ENCODE results near the gene MGA. TPM values are rescaled to one million over a fixed set of nuclear protein-coding genes. Genes with fewer than 3 reads are reported as not detected.

MGA gene
- polyA plus RNA-seq, 3 donors, result 2.7 to 6.9 (median 4.2) TPM

DNA sequence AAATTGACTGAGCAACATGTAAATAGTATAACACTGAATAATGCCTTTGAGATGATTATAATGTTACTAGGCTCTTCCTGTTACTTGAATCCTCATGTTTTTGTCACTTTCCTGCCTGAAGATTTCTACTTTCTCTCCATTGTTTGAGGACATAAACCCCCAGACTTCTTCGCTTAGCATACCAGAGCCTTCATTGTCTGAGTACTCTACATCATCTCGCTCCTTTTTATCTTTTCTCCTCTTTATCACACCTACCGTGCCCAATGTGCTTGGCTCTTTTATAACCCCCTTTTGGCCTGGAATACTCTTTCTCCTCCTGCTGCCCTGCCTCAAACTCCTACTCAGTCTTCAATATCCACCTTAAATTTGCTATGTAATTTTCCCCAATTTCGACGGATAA lies 30.3 kb upstream of the MGA start:
- Histone ChIP-seq H3K9me3 (replicated peaks in 1 of 2; ENCODE audit: control insufficient read depth in 1 of 2, insufficient read depth in 1 of 2, low read length in 2 of 2) (no peaks in the 10 kb centered on the region), H3K4me2 (replicated peaks; ENCODE audit: extremely low read depth, low read length, poor library complexity, severe bottlenecking) (no peak overlapping the region), H3K4me1 (ENCODE audit: control insufficient read depth in 1 of 2, insufficient read depth in 2 of 2, low read length in 2 of 2) (peaks cover 17 to 22% of the 10 kb centered on the region in 2 donors), H3K36me3 (replicated peaks in 1 of 2; ENCODE audit: control insufficient read depth in 1 of 2, insufficient read depth in 2 of 2, low read length in 2 of 2) (no peaks in the 10 kb centered on the region), H4K20me1 (ENCODE audit: insufficient read depth, low read length) (no peaks in the 10 kb centered on the region), H3K27me3 (ENCODE audit: control insufficient read depth in 2 of 2, insufficient read depth in 2 of 2, low read length in 2 of 2) (no peaks in the 10 kb centered on the region), H2AFZ (ENCODE audit: insufficient read depth, low read depth, low read length, poor library complexity, severe bottlenecking) (no peak overlapping the region), H3K9ac (ENCODE audit: insufficient read depth, low read length, poor library complexity, severe bottlenecking) (no peak overlapping the region), H3K79me2 (ENCODE audit: insufficient read depth, low read length) (peaks cover 9% of the 10 kb centered on the region), H3K4me3 (replicated peaks in 1 of 3; ENCODE audit: low read depth in 2 of 3, low read length in 3 of 3) (no peak overlapping the region), H3K27ac (ENCODE audit: low read depth in 1 of 2, low read length in 2 of 2) (no peak overlapping the region)
- TF ChIP-seq, protein P1, sequence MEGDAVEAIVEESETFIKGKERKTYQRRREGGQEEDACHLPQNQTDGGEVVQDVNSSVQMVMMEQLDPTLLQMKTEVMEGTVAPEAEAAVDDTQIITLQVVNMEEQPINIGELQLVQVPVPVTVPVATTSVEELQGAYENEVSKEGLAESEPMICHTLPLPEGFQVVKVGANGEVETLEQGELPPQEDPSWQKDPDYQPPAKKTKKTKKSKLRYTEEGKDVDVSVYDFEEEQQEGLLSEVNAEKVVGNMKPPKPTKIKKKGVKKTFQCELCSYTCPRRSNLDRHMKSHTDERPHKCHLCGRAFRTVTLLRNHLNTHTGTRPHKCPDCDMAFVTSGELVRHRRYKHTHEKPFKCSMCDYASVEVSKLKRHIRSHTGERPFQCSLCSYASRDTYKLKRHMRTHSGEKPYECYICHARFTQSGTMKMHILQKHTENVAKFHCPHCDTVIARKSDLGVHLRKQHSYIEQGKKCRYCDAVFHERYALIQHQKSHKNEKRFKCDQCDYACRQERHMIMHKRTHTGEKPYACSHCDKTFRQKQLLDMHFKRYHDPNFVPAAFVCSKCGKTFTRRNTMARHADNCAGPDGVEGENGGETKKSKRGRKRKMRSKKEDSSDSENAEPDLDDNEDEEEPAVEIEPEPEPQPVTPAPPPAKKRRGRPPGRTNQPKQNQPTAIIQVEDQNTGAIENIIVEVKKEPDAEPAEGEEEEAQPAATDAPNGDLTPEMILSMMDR (IDR thresholded peaks at IDR 0.05), result no peak
- no peak for DNase-seq
- peaks cover 0 to 3% of the 10 kb centered on the region in 2 donors for H3K36me3 Mint-ChIP-seq
- H3K27me3 Mint-ChIP-seq (ENCODE audit: low read depth in 3 of 3), result no peaks in the 10 kb centered on the region
- intact Hi-C loops (cut with micrococcal nuclease), result no loop called here
- peaks cover 23% of the 10 kb centered on the region for H3K4me1 Mint-ChIP-seq
- WGBS (ENCODE audit: insufficient coverage), result 96% methylated on average over 5 of the region's 5 CpGs
- H3K27ac Mint-ChIP-seq, result no peak overlapping the region
- H3K9me3 Mint-ChIP-seq, result no peaks in the 10 kb centered on the region
- no peak overlapping the region for H3K4me3 Mint-ChIP-seq

DNA sequence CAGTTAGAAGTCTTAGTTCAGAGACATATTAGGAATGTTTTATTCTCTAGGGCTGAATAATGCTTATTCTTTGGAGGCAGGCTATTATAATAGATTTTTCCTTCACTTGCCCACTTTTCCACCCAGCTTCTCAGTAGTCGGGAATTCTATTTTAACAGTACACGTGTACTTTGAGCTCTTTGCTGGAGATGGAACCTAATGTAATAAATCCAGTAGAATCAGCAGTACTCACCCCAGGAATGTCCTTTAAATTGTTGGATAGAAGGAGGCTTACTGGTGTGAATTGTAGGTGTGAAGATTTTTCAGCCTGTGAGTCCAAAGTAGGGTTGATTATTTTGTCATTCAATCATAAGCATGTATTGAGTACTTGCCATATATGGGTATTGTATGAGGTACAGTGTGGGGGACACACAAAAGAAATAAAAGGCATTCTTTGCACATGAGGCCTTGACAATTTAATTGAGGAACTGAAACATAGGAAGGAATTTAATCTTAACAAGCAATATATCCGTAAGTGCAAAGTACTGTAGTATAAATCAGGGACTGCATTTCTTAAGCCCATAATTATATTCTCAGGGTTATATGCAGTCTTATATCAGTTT lies 29.5 kb upstream of the MGA start:
- no peaks in the 10 kb centered on the region for H3K9me3 ChIP-seq (replicated peaks in 1 of 2; ENCODE audit: control insufficient read depth in 1 of 2, insufficient read depth in 1 of 2, low read length in 2 of 2)
- no peak overlapping the region for H3K4me3 ChIP-seq (replicated peaks in 1 of 3; ENCODE audit: low read depth in 2 of 3, low read length in 3 of 3)
- Mint-ChIP-seq H3K4me3 (no peak overlapping the region), H3K27ac (no peak overlapping the region), H3K36me3 (peaks cover 0 to 3% of the 10 kb centered on the region in 2 donors), H3K27me3 (ENCODE audit: low read depth in 3 of 3) (no peaks in the 10 kb centered on the region), H3K4me1 (peaks cover 22% of the 10 kb centered on the region), H3K9me3 (no peaks in the 10 kb centered on the region)
- no peak overlapping the region for H3K27ac ChIP-seq (ENCODE audit: low read depth in 1 of 2, low read length in 2 of 2)
- H2AFZ ChIP-seq (ENCODE audit: insufficient read depth, low read depth, low read length, poor library complexity, severe bottlenecking), result no peak overlapping the region
- no peaks in the 10 kb centered on the region for H3K36me3 ChIP-seq (replicated peaks in 1 of 2; ENCODE audit: control insufficient read depth in 1 of 2, insufficient read depth in 2 of 2, low read length in 2 of 2)
- DNase-seq, result no peak
- H3K4me2 ChIP-seq (replicated peaks; ENCODE audit: extremely low read depth, low read length, poor library complexity, severe bottlenecking), result no peak overlapping the region
- H3K9ac ChIP-seq (ENCODE audit: insufficient read depth, low read length, poor library complexity, severe bottlenecking), result no peak overlapping the region
- H4K20me1 ChIP-seq (ENCODE audit: insufficient read depth, low read length), result no peaks in the 10 kb centered on the region
- H3K27me3 ChIP-seq (ENCODE audit: control insufficient read depth in 2 of 2, insufficient read depth in 2 of 2, low read length in 2 of 2), result no peaks in the 10 kb centered on the region
- no CpG with 5 or more reads among the region's 3 CpGs for WGBS (ENCODE audit: insufficient coverage)
- H3K79me2 ChIP-seq (ENCODE audit: insufficient read depth, low read length), result peaks cover 13% of the 10 kb centered on the region
- intact Hi-C loops (cut with micrococcal nuclease), result no loop called here
- TF ChIP-seq, protein P1 (IDR thresholded peaks at IDR 0.05), result no peak
- H3K4me1 ChIP-seq (ENCODE audit: control insufficient read depth in 1 of 2, insufficient read depth in 2 of 2, low read length in 2 of 2), result peaks cover 17 to 22% of the 10 kb centered on the region in 2 donors
